IMR-90 (cell line): ENCODE measurements around the gene GABBR2. TPM values are rescaled to one million over a fixed set of nuclear protein-coding genes. Genes with fewer than 3 reads are reported as not detected.

Experiments used
- ATAC-seq: fragments of 200-7000 bp; cut with Tn5 transposase; 2 replicates; pipeline ENCODE4 v1.9.1; 2020; ENCODE audit warnings: low read depth, mild to moderate bottlenecking, moderate library complexity
- BruUV-seq: library from RNA; stranded (reverse); fragments of 400-500 nt; replicated peaks from 2 replicates; lab custom pipeline; 2021; lab: Mats Ljungman, UMichigan
- CTCF ChIA-PET: fragments of 300-600 bp; formaldehyde crosslinking; extraction: SDS; loops from one replicate; lab custom pipeline; 2021; ENCODE audit warnings: antibody characterized with exemption; lab: Yijun Ruan, JAX
- POLR2A ChIA-PET: fragments of 300-600 bp; sonication (Branson Sonifier 250); formaldehyde crosslinking; loops from one replicate; lab custom pipeline; 2022; ENCODE audit warnings: antibody characterized with exemption; ENCODE audit not compliant: unreplicated experiment; lab: Charles Lee
- DNase-seq: peaks from one replicate; pipeline ENCODE4 v3.0.0; 2013
- H2AFZ ChIP-seq: replicated peaks from 2 replicates; pipeline ENCODE3; 2013; ENCODE audit warnings: low read length, mild to moderate bottlenecking; ENCODE audit not compliant: poor library complexity
- H2AK5ac ChIP-seq: 2 replicates; pipeline ENCODE4 v1.6.1; 2013; ENCODE audit warnings: low read depth, low read length, inconsistent platforms
- H2AK9ac ChIP-seq: replicated peaks from 2 replicates; pipeline ENCODE3; 2013; ENCODE audit warnings: mild to moderate bottlenecking, low read depth, low read length, moderate library complexity; ENCODE audit not compliant: poor library complexity
- H2BK120ac ChIP-seq: 2 replicates; pipeline ENCODE4 v1.6.1; 2013; ENCODE audit warnings: low read depth, low read length, inconsistent platforms
- H2BK15ac ChIP-seq: 3 replicates; pipeline ENCODE4 v1.6.1; 2013; ENCODE audit warnings: low read depth, low read length, inconsistent platforms
- H2BK20ac ChIP-seq: 2 replicates; pipeline ENCODE4 v1.6.1; 2013; ENCODE audit warnings: low read depth, mild to moderate bottlenecking, inconsistent platforms, low read length, moderate library complexity
- H2BK5ac ChIP-seq: 2 replicates; pipeline ENCODE4 v1.6.1; 2013; ENCODE audit warnings: mild to moderate bottlenecking, low read depth, low read length, inconsistent platforms; ENCODE audit not compliant: poor library complexity, severe bottlenecking
- H3K14ac ChIP-seq: replicated peaks from 2 replicates; pipeline ENCODE4 v1.6.1; 2013; ENCODE audit warnings: low read depth, low read length, inconsistent platforms
- H3K18ac ChIP-seq: 2 replicates; pipeline ENCODE4 v1.6.1; 2013; ENCODE audit warnings: low read depth, low read length, control low read depth
- H3K23ac ChIP-seq: 2 replicates; pipeline ENCODE4 v1.6.1; 2013; ENCODE audit warnings: low read depth, low read length, inconsistent platforms
- H3K27ac ChIP-seq: 2 replicates; pipeline ENCODE4 v1.5.1; 2013; ENCODE audit warnings: mild to moderate bottlenecking, control low read depth, low read length; ENCODE audit not compliant: insufficient read depth
- H3K27me3 ChIP-seq: 2 replicates; pipeline ENCODE4 v1.6.1; 2013; ENCODE audit warnings: low read length; ENCODE audit not compliant: control insufficient read depth, insufficient read depth
- H3K36me3 ChIP-seq: 2 replicates; pipeline ENCODE4 v1.6.1; 2013; ENCODE audit warnings: low read length, mixed read lengths; ENCODE audit not compliant: control insufficient read depth, insufficient read depth
- H3K4ac ChIP-seq: 2 replicates; pipeline ENCODE4 v1.6.1; 2013; ENCODE audit warnings: low read depth, low read length, inconsistent platforms
- H3K4me1 ChIP-seq: 2 replicates; pipeline ENCODE4 v1.6.1; 2013; ENCODE audit warnings: low read length, mixed read lengths; ENCODE audit not compliant: control insufficient read depth, insufficient read depth
- H3K4me2 ChIP-seq: 2 replicates; pipeline ENCODE4 v1.6.1; 2013; ENCODE audit warnings: low read depth, mild to moderate bottlenecking, control low read depth, low read length, moderate library complexity
- H3K4me3 ChIP-seq: 2 replicates; pipeline ENCODE4 v1.5.1; 2013; ENCODE audit warnings: low read depth, mild to moderate bottlenecking, control low read depth, low read length, moderate library complexity; ENCODE audit not compliant: insufficient read depth
- H3K56ac ChIP-seq: 2 replicates; pipeline ENCODE4 v1.6.1; 2013; ENCODE audit warnings: low read length, inconsistent platforms; ENCODE audit not compliant: insufficient read depth; ENCODE audit errors: extremely low read depth
- H3K79me1 ChIP-seq, 2 experiments: 2 replicates each; pipeline ENCODE4 v1.6.1; 2013; ENCODE audit warnings: low read length in 2 of 2, inconsistent platforms in 1 of 2, low read depth in 1 of 2
- H3K9ac ChIP-seq: 2 replicates; pipeline ENCODE4 v1.6.1; 2013; ENCODE audit warnings: low read depth, low read length, control low read depth
- H3K9me1 ChIP-seq: 2 replicates; pipeline ENCODE4 v1.6.1; 2013; ENCODE audit warnings: low read length, inconsistent platforms; ENCODE audit not compliant: insufficient read depth
- H3K9me3 ChIP-seq: 2 replicates; pipeline ENCODE4 v1.6.1; 2013; ENCODE audit warnings: low read length; ENCODE audit not compliant: control insufficient read depth, insufficient read depth
- H4K20me1 ChIP-seq: 2 replicates; pipeline ENCODE4 v1.6.1; 2013; ENCODE audit warnings: low read length, inconsistent platforms; ENCODE audit not compliant: insufficient read depth
- H4K5ac ChIP-seq: 2 replicates; pipeline ENCODE4 v1.6.1; 2013; ENCODE audit warnings: mild to moderate bottlenecking, low read depth, low read length, control low read depth
- H4K8ac ChIP-seq, 2 experiments: 2 replicates each; pipeline ENCODE4 v1.6.1; 2013; ENCODE audit warnings: low read depth in 2 of 2, low read length in 2 of 2, control low read depth in 1 of 2, inconsistent platforms in 1 of 2
- H4K91ac ChIP-seq: 2 replicates; pipeline ENCODE4 v1.6.1; 2013; ENCODE audit warnings: low read depth, low read length, inconsistent platforms; ENCODE audit not compliant: insufficient read depth
- BHLHE40 ChIP-seq: fragments of 150-350 bp; IDR thresholded peaks from 2 replicates; pipeline ENCODE4 v1.6.1; 2016; ENCODE audit warnings: mild to moderate bottlenecking, low read depth, low read length
- CEBPB ChIP-seq: IDR thresholded peaks from 2 replicates; pipeline ENCODE4 v1.6.1; 2012; ENCODE audit warnings: low read depth, low read length, improper control_type of control experiment
- FOS ChIP-seq: fragments of 150-350 bp; IDR thresholded peaks from 2 replicates; pipeline ENCODE4 v1.6.1; 2016; ENCODE audit warnings: low read depth, low read length
- RAD21 ChIP-seq: IDR thresholded peaks from 2 replicates; pipeline ENCODE4 v1.6.1; 2012; ENCODE audit warnings: low read length, improper control_type of control experiment
- RFX5 ChIP-seq: IDR thresholded peaks from 2 replicates; pipeline ENCODE4 v1.8.0; 2012; ENCODE audit warnings: low read depth, mild to moderate bottlenecking, low read length, moderate library complexity
- WGBS, 2 experiments: methylation state at CpG; one replicate each; pipeline versions ENCODE4 v1.1.5 to v1.1.7; 2013; ENCODE audit warnings: missing lambda C conversion rate in 2 of 2; ENCODE audit not compliant: insufficient read length in 1 of 2; ENCODE audit errors: extremely low coverage in 2 of 2; 5-methylcytosine and 5-hydroxymethylcytosine counted together
- dilution Hi-C: fragments of 300-500 bp; cut with HindIII; formaldehyde crosslinking; loops from one replicate; pipeline ENCODE4 v1.14.3; 2018; ENCODE audit warnings: low sequenced_read_pairs; ENCODE audit not compliant: unreplicated experiment
- in situ Hi-C: fragments of 300-500 bp; cut with MboI; formaldehyde crosslinking; loops from 3 replicates; pipeline ENCODE4 v1.14.3; 2019; ENCODE audit warnings: low sequenced_read_pairs, inconsistent platforms, mixed read lengths
- intact Hi-C: fragments of 100-400 bp; cut with micrococcal nuclease; formaldehyde crosslinking; loops from 2 replicates; pipeline ENCODE4 v1.10.0; 2022
- polyA plus RNA-seq, 3 experiments: library from polyadenylated mRNA; depleted of rRNA; stranded (reverse); fragments of >200 nt; gene quantifications; 2 replicates each; pipeline ENCODE4 v1.2.3, GENCODE V29; 2012; ENCODE audit warnings: low replicate concordance in 1 of 3
- total RNA-seq: library from RNA; depleted of rRNA; stranded (reverse); fragments of >200 nt; gene quantifications from 2 replicates; pipeline ENCODE4 v1.2.3, GENCODE V29; 2012
- TF ChIP-seq, protein P1 (sequence below): fragments of 150-350 bp; IDR thresholded peaks from 2 replicates; pipeline ENCODE4 v1.6.1; 2017; ENCODE audit warnings: mild to moderate bottlenecking, antibody characterized with exemption, low read length, low read depth

Gene GABBR2
- total and polyA plus RNA-seq, 2 of the 4 experiments (the other 2 are of a cell fraction): 14.2 to 20.3 TPM

DNA sequence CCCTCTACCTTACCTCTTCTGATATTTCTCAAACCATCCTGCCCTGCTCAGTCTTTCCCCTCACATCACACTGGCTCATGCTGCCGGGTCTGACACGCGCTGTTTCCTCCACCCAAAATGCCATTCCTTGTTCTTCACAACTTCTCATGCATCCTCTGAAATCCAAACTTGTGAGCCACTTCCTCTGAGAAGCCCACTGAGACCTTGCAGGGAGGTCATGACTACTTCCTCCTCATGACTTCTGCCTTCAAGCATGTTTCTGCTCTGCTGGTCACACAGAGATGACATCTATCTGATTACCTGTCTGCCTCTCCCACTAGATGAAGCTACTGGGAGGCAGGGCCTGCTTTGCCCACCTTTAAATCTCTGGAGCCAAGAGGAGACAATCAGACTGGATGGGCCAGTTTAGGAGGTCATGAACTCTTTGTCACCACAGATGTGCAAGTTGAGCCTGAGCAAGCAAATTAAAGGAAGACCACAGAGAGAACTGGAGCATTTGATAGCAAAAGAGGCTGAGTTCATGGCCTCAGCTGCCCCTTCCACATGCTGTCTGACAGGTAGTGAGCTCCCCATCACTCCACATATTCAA, 333.5 kb downstream of the GABBR2 start:
- H4K5ac ChIP-seq: peak overlapping the region; percentile 11; the same call in 1 of the 2 replicates
- ATAC-seq (peak; percentile 50), DNase-seq (peak; percentile 93)
- no peak overlapping the region for H3K4me2 ChIP-seq
- dilution Hi-C loops (no loop called here), intact Hi-C loops (no loop called here), in situ Hi-C loops (no loop called here)
- peak overlapping the region; percentile 30; the same call in 1 of the 2 replicates for H3K27ac ChIP-seq
- H3K27me3 ChIP-seq: no peaks in the 10 kb centered on the region
- H3K23ac ChIP-seq: peak overlapping the region; percentile 74
- peak overlapping the region; percentile 28; the same call in 1 of the 3 replicates for H2BK15ac ChIP-seq
- H2BK5ac ChIP-seq: peak overlapping the region; percentile 83
- ChIA-PET POLR2A (interaction anchor here (0.5 kb wide), 1 partner anchor 151 kb away, joined by 4 read pairs; no protein-coding TSS in a partner anchor), CTCF (interaction anchor here (1.6 kb wide), 1 partner anchor 61 kb away, joined by 3 read pairs; no protein-coding TSS in a partner anchor)
- H2AFZ ChIP-seq: peak overlapping the region; percentile 27
- no peak overlapping the region for H3K9ac ChIP-seq
- peak overlapping the region; percentile 87 for H4K91ac ChIP-seq
- H3K18ac ChIP-seq: peak overlapping the region; percentile 44; the same call in 1 of the 2 replicates
- no peak overlapping the region for H3K4me3 ChIP-seq
- peak overlapping the region; percentile 87 for H2BK120ac ChIP-seq
- peaks cover 0 to 26% of the 10 kb centered on the region in 2 experiments; a peak in 3 of 4 replicates for H3K79me1 ChIP-seq
- H3K4ac ChIP-seq: peak overlapping the region; percentile 91
- H4K20me1 ChIP-seq: no peaks in the 10 kb centered on the region
- H2BK20ac ChIP-seq: peak overlapping the region; percentile 95
- BruUV-seq: no TSS peak
- peak overlapping the region; percentile 22 for H2AK9ac ChIP-seq
- no peaks in the 10 kb centered on the region for H3K36me3 ChIP-seq
- WGBS, 2 experiments: 4% methylated on average over 3 of the region's 3 CpGs; no CpG with 5 or more reads in 1 of the 2 experiments
- H3K56ac ChIP-seq: peak overlapping the region; percentile 75
- TF ChIP-seq RFX5 (no peak), CEBPB (no peak), FOS (0 out of 2 replicates have a peak, but pooled peaks have one; percentile 29), RAD21 (peak; percentile 21; the same call in 1 of the 2 replicates), BHLHE40 (peak; percentile 40; the same call in 1 of the 2 replicates)
- TF ChIP-seq, protein P1, sequence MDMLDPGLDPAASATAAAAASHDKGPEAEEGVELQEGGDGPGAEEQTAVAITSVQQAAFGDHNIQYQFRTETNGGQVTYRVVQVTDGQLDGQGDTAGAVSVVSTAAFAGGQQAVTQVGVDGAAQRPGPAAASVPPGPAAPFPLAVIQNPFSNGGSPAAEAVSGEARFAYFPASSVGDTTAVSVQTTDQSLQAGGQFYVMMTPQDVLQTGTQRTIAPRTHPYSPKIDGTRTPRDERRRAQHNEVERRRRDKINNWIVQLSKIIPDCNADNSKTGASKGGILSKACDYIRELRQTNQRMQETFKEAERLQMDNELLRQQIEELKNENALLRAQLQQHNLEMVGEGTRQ: 0 out of 2 replicates have a peak, but pooled peaks have one; percentile 12
- peak overlapping the region; percentile 6 to 50; a peak in 3 of 4 replicates for H4K8ac ChIP-seq
- peak overlapping the region; percentile 89 for H2AK5ac ChIP-seq
- peak overlapping the region; percentile 59 for H3K14ac ChIP-seq
- H3K4me1 ChIP-seq: peaks cover 21% of the 10 kb centered on the region
- H3K9me1 ChIP-seq: peaks cover 30% of the 10 kb centered on the region
- H3K9me3 ChIP-seq: no peaks in the 10 kb centered on the region
